K562 (cell line): Measurements from ENCODE around the gene N4BP2L1. TPM values are rescaled to one million over a fixed set of nuclear protein-coding genes. Genes with fewer than 3 reads are reported as not detected.

Source experiments
- ATAC-seq: fragments of 200-7000 bp; cut with Tn5 transposase; 3 replicates; pipeline ENCODE4 v1.9.1; 2020; ENCODE audit warnings: moderate library complexity
- BruUV-seq: library from RNA; stranded (reverse); fragments of 400-500 nt; replicated peaks from 2 replicates; lab custom pipeline; 2021; lab: Mats Ljungman, UMichigan
- CTCF ChIA-PET: fragments of 300-600 bp; formaldehyde crosslinking; extraction: SDS; loops from one replicate; lab custom pipeline; 2021; ENCODE audit warnings: low intra/inter-chr PET ratio; lab: Yijun Ruan, JAX
- POLR2A ChIA-PET: fragments of 300-600, 350-650 bp; sonication (Branson Sonifier 250); formaldehyde crosslinking; extraction: SDS; loops from one replicate; lab custom pipeline; 2021; ENCODE audit warnings: antibody characterized with exemption, inconsistent platforms; lab: Yijun Ruan, JAX
- DNase-seq, 4 experiments: peaks; one replicate each; pipeline versions ENCODE4 v3.0.0 to v3.0.0-alpha.2; 2011 to 2018; ENCODE audit warnings: low spot score in 3 of 4, mixed read lengths in 3 of 4; ENCODE audit errors: extremely low read depth in 1 of 4
- FAIRE-seq: peaks from 2 replicates; lab custom pipeline; 2011; peaks lifted over from hg19 to GRCh38; lab: Jason Lieb, UNC
- H2AFZ ChIP-seq: 2 replicates; pipeline ENCODE4 v1.6.0; 2011; ENCODE audit warnings: low read depth, low read length, control low read depth, inconsistent platforms
- H3K27ac ChIP-seq: fragments of 200-600 bp; 3 replicates; pipeline ENCODE4 v1.8.0; 2011; ENCODE audit warnings: low read depth, mild to moderate bottlenecking, control low read depth, inconsistent platforms, low read length, moderate library complexity, mixed read lengths; ENCODE audit errors: extremely low read depth
- H3K27me3 ChIP-seq, 2 experiments: fragments of 300-600 bp in 1 of 2; 2 replicates in 1 of 2; 3 replicates in 1 of 2; pipeline versions ENCODE4 v1.6.0 to v1.8.0; 2011; ENCODE audit warnings: inconsistent platforms in 2 of 2, low read length in 2 of 2, mild to moderate bottlenecking in 1 of 2, mixed read lengths in 1 of 2, moderate library complexity in 1 of 2; ENCODE audit not compliant: control insufficient read depth in 2 of 2, insufficient read depth in 2 of 2
- H3K36me3 ChIP-seq: fragments of 300-600 bp; 3 replicates; pipeline ENCODE4 v1.8.0; 2011; ENCODE audit warnings: mild to moderate bottlenecking, low read length, inconsistent platforms; ENCODE audit not compliant: control insufficient read depth, insufficient read depth
- H3K4me1 ChIP-seq, 2 experiments: fragments of 200-600 bp in 1 of 2; replicated peaks in 1 of 2; 2 replicates in 1 of 2; 3 replicates in 1 of 2; pipeline versions ENCODE4 v1.5.1 to v1.8.0; 2011; ENCODE audit warnings: inconsistent platforms in 2 of 2, low read length in 2 of 2, mild to moderate bottlenecking in 1 of 2, mixed read lengths in 1 of 2, moderate library complexity in 1 of 2; ENCODE audit not compliant: control insufficient read depth in 2 of 2, insufficient read depth in 2 of 2
- H3K4me2 ChIP-seq: 2 replicates; pipeline ENCODE4 v1.6.1; 2011; ENCODE audit warnings: low read length, control low read depth, inconsistent platforms, mixed read lengths; ENCODE audit not compliant: insufficient read depth
- H3K4me3 ChIP-seq: fragments of 200-600 bp; sonication (generic), shearing (Covaris generic); 2 replicates; pipeline ENCODE4 v1.5.1; 2016; ENCODE audit warnings: control low read depth, inconsistent platforms
- H3K79me2 ChIP-seq: fragments of 200-600 bp; 3 replicates; pipeline ENCODE4 v1.8.0; 2011; ENCODE audit warnings: low read length, inconsistent platforms; ENCODE audit not compliant: control insufficient read depth, insufficient read depth
- H3K9ac ChIP-seq, 2 experiments: 2 replicates each; pipeline versions ENCODE4 v1.6.0 to v1.6.1; 2011; ENCODE audit warnings: low read depth in 2 of 2, low read length in 2 of 2, control low read depth in 1 of 2, inconsistent platforms in 1 of 2, mild to moderate bottlenecking in 1 of 2, mixed read lengths in 1 of 2; ENCODE audit not compliant: insufficient read depth in 1 of 2
- H3K9me1 ChIP-seq: one replicate; pipeline ENCODE4 v1.6.0; 2011; ENCODE audit warnings: inconsistent platforms, mild to moderate bottlenecking, low read length, moderate library complexity; ENCODE audit not compliant: control insufficient read depth, insufficient read depth
- H3K9me3 ChIP-seq: replicated peaks from 2 replicates; pipeline ENCODE4 v1.5.1; 2011; ENCODE audit warnings: low read depth, low read length, inconsistent platforms; ENCODE audit not compliant: control insufficient read depth, insufficient read depth
- H4K20me1 ChIP-seq: replicated peaks from 2 replicates; pipeline ENCODE4 v1.6.1; 2011; ENCODE audit warnings: low read length, inconsistent platforms, mixed read lengths; ENCODE audit not compliant: control insufficient read depth, insufficient read depth
- ATF1 ChIP-seq, 2 experiments: fragments of 450-650 bp in 1 of 2; IDR thresholded peaks; 2 replicates each; pipeline ENCODE4 v1.6.1; 2016; ENCODE audit warnings: missing compliant biosample characterization in 1 of 2, missing genetic modification characterization in 1 of 2
- GABPB2 ChIP-seq: fragments of 250-450 bp; sonication (Bioruptor Pico); conservative IDR thresholded peaks from 2 replicates; pipeline ENCODE4 v1.5.1; 2021; ENCODE audit warnings: mild to moderate bottlenecking
- MEIS2 ChIP-seq: fragments of 450-650 bp; IDR thresholded peaks from 2 replicates; pipeline ENCODE4 v1.6.1; 2014; ENCODE audit warnings: mild to moderate bottlenecking; ENCODE audit not compliant: partially characterized antibody
- POLR2H ChIP-seq: IDR thresholded peaks from 2 replicates; pipeline ENCODE4 v1.6.1; 2016; ENCODE audit warnings: missing genetic modification characterization, low read depth, mild to moderate bottlenecking, control low read depth, missing compliant biosample characterization, moderate library complexity
- SIX5 ChIP-seq, 2 experiments: IDR thresholded peaks; 2 replicates each; pipeline ENCODE4 v1.6.1; 2011; ENCODE audit warnings: low read length in 2 of 2, borderline replicate concordance in 1 of 2, low read depth in 1 of 2, mild to moderate bottlenecking in 1 of 2, moderate library complexity in 1 of 2; ENCODE audit not compliant: insufficient read depth in 1 of 2
- TFAM ChIP-seq: fragments of 250-450 bp; sonication (Bioruptor Pico); conservative IDR thresholded peaks from 2 replicates; pipeline ENCODE4 v1.5.0; 2021; ENCODE audit warnings: mild to moderate bottlenecking, moderate library complexity
- TOE1 ChIP-seq, 2 experiments: fragments of 450-650 bp in 1 of 2; sonication (generic) in 1 of 2; formaldehyde crosslinking in 1 of 2; IDR thresholded peaks; 2 replicates each; pipeline versions ENCODE4 v1.7.1 to v1.8.0; 2016 to 2022; ENCODE audit warnings: borderline replicate concordance in 2 of 2, mild to moderate bottlenecking in 2 of 2, antibody characterized with exemption in 1 of 2, inconsistent platforms in 1 of 2, low read depth in 1 of 2, missing genetic modification reagents in 1 of 2, moderate library complexity in 1 of 2
- TRIM28 ChIP-seq: fragments of 450-650 bp; IDR thresholded peaks from 2 replicates; pipeline ENCODE4 v1.6.1; 2017
- ZNF212 ChIP-seq: fragments of 450-650 bp; formaldehyde crosslinking; IDR thresholded peaks from 2 replicates; pipeline ENCODE4 v1.4.0; 2020; ENCODE audit warnings: mild to moderate bottlenecking
- ZNF717 ChIP-seq: fragments of 250-450 bp; sonication (Bioruptor Pico); IDR thresholded peaks from 2 replicates; pipeline ENCODE4 v1.5.0; 2021
- ZNF778 ChIP-seq: fragments of 450-650 bp; formaldehyde crosslinking; IDR thresholded peaks from 2 replicates; pipeline ENCODE4 v1.4.0; 2020; ENCODE audit warnings: mild to moderate bottlenecking, moderate library complexity
- WGBS: fragments of 100-300 bp; shearing (Covaris generic); methylation state at CpG from one replicate; pipeline ENCODE4 v1.1.6; 2016; ENCODE audit warnings: low coverage, mixed read lengths; ENCODE audit not compliant: insufficient coverage; ENCODE audit errors: missing lambda C conversion rate; 5-methylcytosine and 5-hydroxymethylcytosine counted together
- in situ Hi-C: fragments of 300-500 bp; cut with MboI; formaldehyde crosslinking; loops from 4 replicates; pipeline ENCODE4 v1.15.0; 2018; ENCODE audit warnings: inconsistent platforms, mixed read lengths
- intact Hi-C: fragments of 100-400 bp; cut with micrococcal nuclease; formaldehyde crosslinking; loops from 2 replicates; pipeline ENCODE4 v1.14.2; 2022
- polyA plus RNA-seq, 8 experiments: library from polyadenylated mRNA; depleted of rRNA in 4 of 8; stranded (reverse) in 5 of 8; unstranded in 3 of 8; fragments of >200 nt; fragmentation: Nextera tagmentation in 2 of 8; fragmentation: Illumina TruSeq in 1 of 8; extraction: Ambion mirVana in 2 of 8; extraction: Trizol in 1 of 8; gene quantifications; 2 replicates each; pipeline versions ENCODE4 v1.2.1 to v1.2.3, GENCODE V29; 2011 to 2014; ENCODE audit warnings: inconsistent platforms in 1 of 8, missing spikeins in 1 of 8
- total RNA-seq, 7 experiments: library from RNA; depleted of rRNA in 6 of 7; stranded (reverse); fragments of >200 nt in 6 of 7; fragmentation: Illumina TruSeq in 2 of 7; extraction: Trizol in 2 of 7; gene quantifications; 2 replicates each; pipeline versions ENCODE4 v1.2.1 to v1.2.3, GENCODE V29; 2011 to 2021; ENCODE audit warnings: low replicate concordance in 1 of 7
- TF ChIP-seq, protein P1 (sequence below): fragments of 450-650 bp; IDR thresholded peaks from 2 replicates; pipeline ENCODE4 v1.6.1; 2016
- TF ChIP-seq, protein P2 (sequence below): IDR thresholded peaks from 3 replicates; pipeline ENCODE4 v1.6.1; 2011; ENCODE audit warnings: borderline replicate concordance, mild to moderate bottlenecking; ENCODE audit not compliant: insufficient read length, insufficient read depth
- TF ChIP-seq, protein P3 (sequence below): fragments of 450-650 bp; formaldehyde crosslinking; IDR thresholded peaks from 2 replicates; pipeline ENCODE4 v1.4.0; 2020; ENCODE audit warnings: mild to moderate bottlenecking

The N4BP2L1 gene
- total and polyA plus RNA-seq, 9 of the 15 experiments (the other 6 are each of a cell fraction or from before 2014, with no cell fraction given) = 0.06 to 0.33 (median 0.15) TPM; not detected in 1

DNA sequence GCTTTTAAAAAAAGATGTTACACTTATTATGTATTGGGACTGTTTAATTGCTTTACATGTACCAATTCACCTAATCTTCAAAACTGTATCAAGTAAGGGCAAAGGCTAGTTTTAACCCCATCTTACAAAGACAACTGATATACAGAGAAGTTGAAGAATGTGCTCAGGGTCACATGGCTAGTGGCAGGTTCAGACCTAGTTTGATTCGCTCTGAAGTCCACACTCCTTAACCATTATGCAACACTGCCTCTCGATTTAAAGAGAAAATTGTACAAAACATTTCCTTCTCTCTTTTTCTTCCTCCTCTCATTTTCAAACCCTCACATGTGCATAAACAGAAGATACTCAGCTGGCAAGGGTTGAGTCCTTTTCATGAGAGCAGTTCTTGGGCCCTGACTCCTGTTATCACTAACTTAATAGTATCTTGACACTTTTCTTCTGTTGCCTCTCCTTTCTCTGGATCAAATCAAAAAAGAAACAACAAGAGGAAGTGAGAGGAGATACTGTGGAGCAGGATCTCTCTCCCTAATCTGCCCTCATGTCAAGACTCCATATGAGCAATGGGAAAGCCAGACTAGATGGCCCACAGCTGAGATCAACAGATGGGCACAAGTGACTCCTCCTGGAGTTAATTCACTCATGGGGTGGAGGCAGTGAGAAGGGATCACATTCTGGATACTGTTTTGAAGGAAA lies 19.0 kb upstream of the N4BP2L1 start:
- FAIRE-seq = no peak
- TF ChIP-seq GABPB2 (CRISPR knock-in tag) = no peak
- no peak for TF ChIP-seq ZNF778
- TF ChIP-seq ZNF212 (CRISPR knock-in tag) = no peak
- no peak for TF ChIP-seq TRIM28
- TF ChIP-seq, protein P1, sequence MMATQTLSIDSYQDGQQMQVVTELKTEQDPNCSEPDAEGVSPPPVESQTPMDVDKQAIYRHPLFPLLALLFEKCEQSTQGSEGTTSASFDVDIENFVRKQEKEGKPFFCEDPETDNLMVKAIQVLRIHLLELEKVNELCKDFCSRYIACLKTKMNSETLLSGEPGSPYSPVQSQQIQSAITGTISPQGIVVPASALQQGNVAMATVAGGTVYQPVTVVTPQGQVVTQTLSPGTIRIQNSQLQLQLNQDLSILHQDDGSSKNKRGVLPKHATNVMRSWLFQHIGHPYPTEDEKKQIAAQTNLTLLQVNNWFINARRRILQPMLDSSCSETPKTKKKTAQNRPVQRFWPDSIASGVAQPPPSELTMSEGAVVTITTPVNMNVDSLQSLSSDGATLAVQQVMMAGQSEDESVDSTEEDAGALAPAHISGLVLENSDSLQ = no peak
- TF ChIP-seq POLR2H (tag) = no peak
- no peak for TF ChIP-seq ATF1 (CRISPR knock-in tag; IDR thresholded peaks at IDR 0.05)
- TF ChIP-seq ATF1 (tag; IDR thresholded peaks at IDR 0.05) = no peak
- TF ChIP-seq ZNF717 (CRISPR knock-in tag) = no peak
- TF ChIP-seq, protein P2, sequence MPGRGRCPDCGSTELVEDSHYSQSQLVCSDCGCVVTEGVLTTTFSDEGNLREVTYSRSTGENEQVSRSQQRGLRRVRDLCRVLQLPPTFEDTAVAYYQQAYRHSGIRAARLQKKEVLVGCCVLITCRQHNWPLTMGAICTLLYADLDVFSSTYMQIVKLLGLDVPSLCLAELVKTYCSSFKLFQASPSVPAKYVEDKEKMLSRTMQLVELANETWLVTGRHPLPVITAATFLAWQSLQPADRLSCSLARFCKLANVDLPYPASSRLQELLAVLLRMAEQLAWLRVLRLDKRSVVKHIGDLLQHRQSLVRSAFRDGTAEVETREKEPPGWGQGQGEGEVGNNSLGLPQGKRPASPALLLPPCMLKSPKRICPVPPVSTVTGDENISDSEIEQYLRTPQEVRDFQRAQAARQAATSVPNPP = no peak
- no peak for TF ChIP-seq SIX5 (IDR thresholded peaks at IDR 0.05; ENCODE audit: borderline replicate concordance in 1 of 2, insufficient read depth in 1 of 2, low read depth in 1 of 2, low read length in 2 of 2)
- TF ChIP-seq TOE1 (IDR thresholded peaks at IDR 0.05; ENCODE audit: borderline replicate concordance) = no peak
- no peak for TF ChIP-seq TOE1 (CRISPR knock-in tag; IDR thresholded peaks at IDR 0.05; ENCODE audit: borderline replicate concordance, low read depth)
- TF ChIP-seq TFAM = no peak
- TF ChIP-seq, protein P3, sequence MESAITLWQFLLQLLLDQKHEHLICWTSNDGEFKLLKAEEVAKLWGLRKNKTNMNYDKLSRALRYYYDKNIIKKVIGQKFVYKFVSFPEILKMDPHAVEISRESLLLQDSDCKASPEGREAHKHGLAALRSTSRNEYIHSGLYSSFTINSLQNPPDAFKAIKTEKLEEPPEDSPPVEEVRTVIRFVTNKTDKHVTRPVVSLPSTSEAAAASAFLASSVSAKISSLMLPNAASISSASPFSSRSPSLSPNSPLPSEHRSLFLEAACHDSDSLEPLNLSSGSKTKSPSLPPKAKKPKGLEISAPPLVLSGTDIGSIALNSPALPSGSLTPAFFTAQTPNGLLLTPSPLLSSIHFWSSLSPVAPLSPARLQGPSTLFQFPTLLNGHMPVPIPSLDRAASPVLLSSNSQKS (CRISPR knock-in tag) = no peak
- TF ChIP-seq MEIS2 = no peak
- 29% methylated on average over 2 of the region's 2 CpGs for WGBS
- Histone ChIP-seq H2AFZ (no peak overlapping the region), H4K20me1 (no peaks in the 10 kb centered on the region), H3K79me2 (no peaks in the 10 kb centered on the region), H3K27ac (no peak overlapping the region), H3K4me2 (no peak overlapping the region), H3K4me3 (no peak overlapping the region), H3K9ac (no peak overlapping the region), H3K27me3 (no peaks in the 10 kb centered on the region), H3K36me3 (no peaks in the 10 kb centered on the region), H3K4me1 (no peaks in the 10 kb centered on the region), H3K9me1 (no peaks in the 10 kb centered on the region), H3K9me3 (no peaks in the 10 kb centered on the region)
- ChIA-PET CTCF (no interaction called here), POLR2A (interaction anchor here (0.6 kb wide), 1 partner anchor 75 kb away, joined by 3 read pairs; no protein-coding TSS in a partner anchor)
- BruUV-seq = no TSS peak
- DNase-seq = no peak
- intact Hi-C loops (no loop called here), in situ Hi-C loops (no loop called here)
- ATAC-seq = no peak
